Colonic mucosa (tissue), 4 donors: ENCODE results near the gene METTL24. TPM values are rescaled to one million over a fixed set of nuclear protein-coding genes. Genes with fewer than 3 reads are reported as not detected.

ENCODE experiments used
- DNase-seq: peaks from one replicate; pipeline ENCODE4 v3.0.0-alpha.2; 2020
- H3K27ac ChIP-seq: fragments of 200-600 bp; one replicate; pipeline ENCODE4 v1.8.0; 2021
- H3K27me3 ChIP-seq: fragments of 200-600 bp; one replicate; pipeline ENCODE4 v1.8.0; 2021
- H3K36me3 ChIP-seq: fragments of 200-600 bp; one replicate; pipeline ENCODE4 v1.8.0; 2021
- H3K4me1 ChIP-seq: fragments of 200-600 bp; one replicate; pipeline ENCODE4 v1.8.0; 2021; ENCODE audit warnings: mild to moderate bottlenecking
- H3K4me3 ChIP-seq: fragments of 200-600 bp; one replicate; pipeline ENCODE4 v1.8.0; 2021
- H3K9ac ChIP-seq, 2 donors: one replicate each; pipeline ENCODE4 v1.7.0; 2013; ENCODE audit warnings: control low read depth in 2 of 2, low read depth in 2 of 2, low read length in 2 of 2
- H3K9me3 ChIP-seq: fragments of 200-600 bp; one replicate; pipeline ENCODE4 v1.8.0; 2021
- CTCF ChIP-seq: fragments of 200-600 bp; IDR thresholded peaks from one replicate; pipeline ENCODE4 v1.8.0; 2022; ENCODE audit warnings: antibody characterized with exemption, mild to moderate bottlenecking
- intact Hi-C: fragments of 100-400 bp; cut with DNase I; formaldehyde crosslinking; loops from one replicate; pipeline ENCODE4 v1.14.1; 2022
- total RNA-seq, 2 donors: library from RNA; stranded (reverse); fragmentation: NEBNext Ultra II Directional in 1 of 2; extraction: Animal tissue kit (Norgen Biotek cat#: 25700) in 1 of 2; gene quantifications; one replicate each; pipeline ENCODE4 v1.2.1, GENCODE V29; 2021
- donor health status: healthy.
- donor health status: DM: no; HTN: no; CAD: no.
- donor health status: DM: no; HTN: no; CAD: no.

The METTL24 gene
- total RNA-seq, 2 donors from 2014 or later: 0.54 to 3.5 TPM

GRCh38 chr6:110390404-110390803 is 32.3 kb upstream of the METTL24 start:
- Histone ChIP-seq H3K9ac (no peak overlapping the region), H3K4me3 (no peak overlapping the region), H3K36me3 (no peaks in the 10 kb centered on the region), H3K9me3 (no peaks in the 10 kb centered on the region), H3K27ac (no peak overlapping the region), H3K27me3 (no peaks in the 10 kb centered on the region), H3K4me1 (no peaks in the 10 kb centered on the region)
- intact Hi-C loops: loop anchor here (5.0 kb wide), 2 partner anchors 213 to 683 kb away; partner anchors contain the start of gene WASF1
- DNase-seq: no peak
- no peak for TF ChIP-seq CTCF

GRCh38 chr6:110389689-110390382 is 31.7 kb upstream of the METTL24 start:
- Histone ChIP-seq H3K9ac (no peak overlapping the region), H3K27me3 (no peaks in the 10 kb centered on the region), H3K27ac (no peak overlapping the region), H3K36me3 (no peaks in the 10 kb centered on the region), H3K9me3 (no peaks in the 10 kb centered on the region), H3K4me1 (no peaks in the 10 kb centered on the region), H3K4me3 (no peak overlapping the region)
- no peak for DNase-seq
- intact Hi-C loops: loop anchor here (5.0 kb wide), 2 partner anchors 213 to 683 kb away; partner anchors contain the start of gene WASF1
- TF ChIP-seq CTCF: no peak

- H3K4me3 ChIP-seq: no peak overlapping the region
- H3K9me3 ChIP-seq: no peaks in the 10 kb centered on the region
- no peaks in the 10 kb centered on the region for H3K27me3 ChIP-seq
- H3K9ac ChIP-seq: no peak overlapping the region
- H3K27ac ChIP-seq: no peak overlapping the region
- H3K4me1 ChIP-seq: no peaks in the 10 kb centered on the region
- no peak for DNase-seq
- H3K36me3 ChIP-seq: no peaks in the 10 kb centered on the region
- TF ChIP-seq CTCF: no peak
- intact Hi-C loops: no loop called here
These were observed 29.8 kb upstream of the METTL24 start for GRCh38 chr6:110387986-110388385.

GRCh38 chr6:110385458-110385863 is 27.3 kb upstream of the METTL24 start:
- Histone ChIP-seq H3K4me1 (no peaks in the 10 kb centered on the region), H3K36me3 (no peaks in the 10 kb centered on the region), H3K27me3 (no peaks in the 10 kb centered on the region), H3K27ac (no peak overlapping the region), H3K9me3 (no peaks in the 10 kb centered on the region), H3K9ac (no peak overlapping the region), H3K4me3 (no peak overlapping the region)
- TF ChIP-seq CTCF: no peak
- DNase-seq: no peak
- intact Hi-C loops: no loop called here

GRCh38 chr6:110378552-110378951 is 20.4 kb upstream of the METTL24 start:
- no peak for TF ChIP-seq CTCF
- no peaks in the 10 kb centered on the region for H3K36me3 ChIP-seq

More at GRCh38 chr6:110378552-110378951, 20.4 kb upstream of the METTL24 start:
- Histone ChIP-seq H3K27me3 (no peaks in the 10 kb centered on the region), H3K4me1 (no peaks in the 10 kb centered on the region), H3K27ac (no peak overlapping the region), H3K9ac (no peak overlapping the region), H3K9me3 (no peaks in the 10 kb centered on the region), H3K4me3 (no peak overlapping the region)
- intact Hi-C loops: no loop called here
- no peak for DNase-seq
